Neural cell (in vitro differentiated cells): ENCODE data around the gene DHX58. TPM values are rescaled to one million over a fixed set of nuclear protein-coding genes. Genes with fewer than 3 reads are reported as not detected.

Source experiments
- H2AFZ ChIP-seq: fragments of 200-600, 300-800 bp; sonication (generic), shearing (Covaris generic); 2 replicates; pipeline ENCODE4 v1.6.0; 2014; ENCODE audit warnings: low read depth, mild to moderate bottlenecking, antibody characterized with exemption, low read length, moderate library complexity
- H3F3A ChIP-seq: fragments of 200-600 bp; shearing (Covaris generic); 2 replicates; pipeline ENCODE4 v1.6.1; 2016; ENCODE audit warnings: mild to moderate bottlenecking, moderate library complexity, mixed read lengths, antibody characterized with exemption, low read length; ENCODE audit not compliant: insufficient read depth, poor library complexity, severe bottlenecking
- H3K27ac ChIP-seq: fragments of 200-600, 300-800 bp; sonication (generic), shearing (Covaris generic); 2 replicates; pipeline ENCODE4 v1.5.1; 2014; ENCODE audit warnings: mild to moderate bottlenecking, low read length, moderate library complexity
- H3K27me3 ChIP-seq: fragments of 300-800, 200-600 bp; sonication (generic), shearing (Covaris generic); 2 replicates; pipeline ENCODE4 v1.6.0; 2014; ENCODE audit warnings: mild to moderate bottlenecking, low read depth, low read length, moderate library complexity; ENCODE audit not compliant: insufficient read depth
- H3K36me3 ChIP-seq: fragments of 300-800, 200-600 bp; sonication (generic), shearing (Covaris generic); 2 replicates; pipeline ENCODE4 v1.5.1; 2014; ENCODE audit warnings: mild to moderate bottlenecking, antibody characterized with exemption, low read length, moderate library complexity; ENCODE audit not compliant: insufficient read depth
- H3K4me2 ChIP-seq: fragments of 300-800, 200-600 bp; sonication (generic), shearing (Covaris generic); 2 replicates; pipeline ENCODE4 v1.6.0; 2014; ENCODE audit warnings: mild to moderate bottlenecking, low read length
- H3K4me3 ChIP-seq: fragments of 300-800, 200-600 bp; sonication (generic), shearing (Covaris generic); 2 replicates; pipeline ENCODE4 v1.5.1; 2014; ENCODE audit warnings: mild to moderate bottlenecking, low read length, moderate library complexity
- H3K79me2 ChIP-seq: fragments of 200-600 bp; shearing (Covaris generic); replicated peaks from 2 replicates; pipeline ENCODE4 v1.6.0; 2014; ENCODE audit warnings: mild to moderate bottlenecking, low read length, moderate library complexity; ENCODE audit not compliant: insufficient read depth
- H3K9ac ChIP-seq: fragments of 300-800, 200-600 bp; sonication (generic), shearing (Covaris generic); 2 replicates; pipeline ENCODE4 v1.6.1; 2016; ENCODE audit warnings: mild to moderate bottlenecking, low read length, mixed read lengths
- H3K9me2 ChIP-seq: fragments of 200-600 bp; shearing (Covaris generic); 2 replicates; pipeline ENCODE4 v1.6.1; 2016; ENCODE audit warnings: mild to moderate bottlenecking, low read length, mixed read lengths; ENCODE audit not compliant: insufficient read depth
- H3K9me3 ChIP-seq: fragments of 200-600, 300-800 bp; sonication (generic), shearing (Covaris generic); 2 replicates; pipeline ENCODE4 v1.6.1; 2016; ENCODE audit warnings: mild to moderate bottlenecking, mixed run types, low read length, moderate library complexity, mixed read lengths
- H4K20me1 ChIP-seq: fragments of 200-600 bp; shearing (Covaris generic); 2 replicates; pipeline ENCODE4 v1.6.1; 2016; ENCODE audit warnings: mild to moderate bottlenecking, mixed run types; ENCODE audit not compliant: insufficient read depth
- EP300 ChIP-seq: fragments of 450-650 bp; conservative IDR thresholded peaks from 2 replicates; pipeline ENCODE4 v1.6.1; 2014; ENCODE audit warnings: antibody characterized with exemption, mild to moderate bottlenecking, moderate library complexity; ENCODE audit not compliant: poor library complexity, severe bottlenecking
- EZH2 ChIP-seq: fragments of 200-600, 300-800 bp; shearing (Covaris generic), sonication (generic); IDR thresholded peaks from 2 replicates; pipeline ENCODE4 v1.6.1; 2014; ENCODE audit warnings: antibody characterized with exemption, low read length, borderline replicate concordance, mild to moderate bottlenecking; ENCODE audit not compliant: insufficient read depth, poor library complexity, severe bottlenecking
- MXI1 ChIP-seq: fragments of 450-650 bp; conservative IDR thresholded peaks from 2 replicates; pipeline ENCODE4 v1.6.1; 2014; ENCODE audit warnings: antibody characterized with exemption, mild to moderate bottlenecking; ENCODE audit not compliant: poor library complexity, severe bottlenecking
- POLR2AphosphoS5 ChIP-seq: IDR thresholded peaks from 2 replicates; pipeline ENCODE4 v1.6.1; 2012
- RAD21 ChIP-seq: fragments of 450-650 bp; conservative IDR thresholded peaks from 2 replicates; pipeline ENCODE4 v1.6.1; 2014; ENCODE audit warnings: antibody characterized with exemption, mild to moderate bottlenecking, moderate library complexity
- SMC3 ChIP-seq: fragments of 450-650 bp; conservative IDR thresholded peaks from 2 replicates; pipeline ENCODE4 v1.6.1; 2014; ENCODE audit warnings: antibody characterized with exemption, mild to moderate bottlenecking, moderate library complexity; ENCODE audit not compliant: poor library complexity
- TAF1 ChIP-seq: IDR thresholded peaks from 2 replicates; pipeline ENCODE4 v1.6.1; 2012; ENCODE audit warnings: low read depth
- polyA plus RNA-seq: library from polyadenylated mRNA; depleted of rRNA; stranded (reverse); fragments of >200 nt; gene quantifications from 2 replicates; pipeline ENCODE4 v1.2.3, GENCODE V29; 2014
- TF ChIP-seq, protein P1 (sequence below): fragments of 450-650 bp; IDR thresholded peaks from 2 replicates; pipeline ENCODE4 v1.5.1; 2014; ENCODE audit warnings: antibody characterized with exemption, mild to moderate bottlenecking, moderate library complexity; ENCODE audit not compliant: poor library complexity, severe bottlenecking
- TF ChIP-seq, protein P2 (sequence below): IDR thresholded peaks from 2 replicates; pipeline ENCODE4 v1.6.1; 2012; ENCODE audit warnings: borderline replicate concordance

DHX58 gene
- polyA plus RNA-seq, 1 donor from 2014 or later: 0.87 TPM

DNA sequence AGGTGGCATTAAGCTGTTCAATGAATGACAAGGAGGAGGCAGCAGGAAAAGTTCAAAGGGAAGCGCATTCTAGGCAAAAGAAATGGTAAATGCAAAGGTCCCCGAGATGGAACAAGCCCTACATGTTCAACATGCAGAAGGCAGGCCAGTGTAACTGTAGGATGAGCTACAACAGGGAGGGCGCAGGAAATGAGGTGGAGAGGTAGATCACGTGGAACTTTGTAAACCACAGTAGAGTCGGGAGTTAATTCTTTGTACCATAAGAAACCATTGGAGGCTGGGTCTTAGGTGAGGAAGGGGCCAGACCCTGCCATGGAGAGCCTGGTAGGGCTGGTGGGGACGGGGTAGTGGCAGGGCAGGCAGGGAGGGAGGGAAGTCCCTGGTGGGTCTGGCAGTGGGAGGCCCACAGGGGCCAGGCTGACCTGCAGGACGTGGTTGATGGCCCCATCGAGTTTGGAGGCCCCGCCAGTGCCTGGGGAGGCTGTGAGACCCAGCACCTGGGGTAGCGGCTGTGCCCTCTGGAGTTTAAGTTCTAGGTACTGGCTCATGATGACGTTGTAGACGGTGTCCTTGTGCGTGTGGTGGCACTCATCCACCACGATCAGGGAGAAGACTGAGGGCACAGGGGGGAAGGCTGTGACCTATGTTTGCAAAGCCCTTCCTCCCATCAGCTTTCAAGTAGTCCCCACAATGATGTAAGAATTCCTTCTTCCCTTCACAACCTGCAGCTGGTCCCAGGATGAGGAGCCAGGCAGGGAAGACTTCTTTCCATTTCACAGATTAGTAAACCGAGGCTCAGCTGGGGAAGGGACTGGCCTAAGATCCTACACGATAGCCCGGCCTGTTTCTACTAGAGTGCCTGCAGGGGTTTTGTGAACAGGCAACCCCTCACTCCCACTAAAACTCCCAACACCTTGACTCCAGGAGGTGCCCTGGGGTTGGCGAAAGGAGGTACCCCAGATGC lies 1.9 kb downstream of the DHX58 start:
- Histone ChIP-seq H3K27ac (no peak overlapping the region), H3F3A (no peaks in the 10 kb centered on the region), H3K36me3 (no peaks in the 10 kb centered on the region), H3K9ac (no peak overlapping the region), H3K79me2 (no peaks in the 10 kb centered on the region), H4K20me1 (no peaks in the 10 kb centered on the region), H3K9me2 (no peaks in the 10 kb centered on the region), H3K27me3 (no peaks in the 10 kb centered on the region), H3K9me3 (no peaks in the 10 kb centered on the region), H3K4me3 (no peak overlapping the region), H2AFZ (no peak overlapping the region), H3K4me2 (no peak overlapping the region)
- no peak for TF ChIP-seq TAF1
- no peak for TF ChIP-seq POLR2AphosphoS5
- TF ChIP-seq EZH2: no peak
- TF ChIP-seq, protein P1, sequence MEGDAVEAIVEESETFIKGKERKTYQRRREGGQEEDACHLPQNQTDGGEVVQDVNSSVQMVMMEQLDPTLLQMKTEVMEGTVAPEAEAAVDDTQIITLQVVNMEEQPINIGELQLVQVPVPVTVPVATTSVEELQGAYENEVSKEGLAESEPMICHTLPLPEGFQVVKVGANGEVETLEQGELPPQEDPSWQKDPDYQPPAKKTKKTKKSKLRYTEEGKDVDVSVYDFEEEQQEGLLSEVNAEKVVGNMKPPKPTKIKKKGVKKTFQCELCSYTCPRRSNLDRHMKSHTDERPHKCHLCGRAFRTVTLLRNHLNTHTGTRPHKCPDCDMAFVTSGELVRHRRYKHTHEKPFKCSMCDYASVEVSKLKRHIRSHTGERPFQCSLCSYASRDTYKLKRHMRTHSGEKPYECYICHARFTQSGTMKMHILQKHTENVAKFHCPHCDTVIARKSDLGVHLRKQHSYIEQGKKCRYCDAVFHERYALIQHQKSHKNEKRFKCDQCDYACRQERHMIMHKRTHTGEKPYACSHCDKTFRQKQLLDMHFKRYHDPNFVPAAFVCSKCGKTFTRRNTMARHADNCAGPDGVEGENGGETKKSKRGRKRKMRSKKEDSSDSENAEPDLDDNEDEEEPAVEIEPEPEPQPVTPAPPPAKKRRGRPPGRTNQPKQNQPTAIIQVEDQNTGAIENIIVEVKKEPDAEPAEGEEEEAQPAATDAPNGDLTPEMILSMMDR: no peak
- no peak for TF ChIP-seq MXI1
- TF ChIP-seq, protein P2, sequence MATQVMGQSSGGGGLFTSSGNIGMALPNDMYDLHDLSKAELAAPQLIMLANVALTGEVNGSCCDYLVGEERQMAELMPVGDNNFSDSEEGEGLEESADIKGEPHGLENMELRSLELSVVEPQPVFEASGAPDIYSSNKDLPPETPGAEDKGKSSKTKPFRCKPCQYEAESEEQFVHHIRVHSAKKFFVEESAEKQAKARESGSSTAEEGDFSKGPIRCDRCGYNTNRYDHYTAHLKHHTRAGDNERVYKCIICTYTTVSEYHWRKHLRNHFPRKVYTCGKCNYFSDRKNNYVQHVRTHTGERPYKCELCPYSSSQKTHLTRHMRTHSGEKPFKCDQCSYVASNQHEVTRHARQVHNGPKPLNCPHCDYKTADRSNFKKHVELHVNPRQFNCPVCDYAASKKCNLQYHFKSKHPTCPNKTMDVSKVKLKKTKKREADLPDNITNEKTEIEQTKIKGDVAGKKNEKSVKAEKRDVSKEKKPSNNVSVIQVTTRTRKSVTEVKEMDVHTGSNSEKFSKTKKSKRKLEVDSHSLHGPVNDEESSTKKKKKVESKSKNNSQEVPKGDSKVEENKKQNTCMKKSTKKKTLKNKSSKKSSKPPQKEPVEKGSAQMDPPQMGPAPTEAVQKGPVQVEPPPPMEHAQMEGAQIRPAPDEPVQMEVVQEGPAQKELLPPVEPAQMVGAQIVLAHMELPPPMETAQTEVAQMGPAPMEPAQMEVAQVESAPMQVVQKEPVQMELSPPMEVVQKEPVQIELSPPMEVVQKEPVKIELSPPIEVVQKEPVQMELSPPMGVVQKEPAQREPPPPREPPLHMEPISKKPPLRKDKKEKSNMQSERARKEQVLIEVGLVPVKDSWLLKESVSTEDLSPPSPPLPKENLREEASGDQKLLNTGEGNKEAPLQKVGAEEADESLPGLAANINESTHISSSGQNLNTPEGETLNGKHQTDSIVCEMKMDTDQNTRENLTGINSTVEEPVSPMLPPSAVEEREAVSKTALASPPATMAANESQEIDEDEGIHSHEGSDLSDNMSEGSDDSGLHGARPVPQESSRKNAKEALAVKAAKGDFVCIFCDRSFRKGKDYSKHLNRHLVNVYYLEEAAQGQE: no peak
- TF ChIP-seq SMC3: no peak
- no peak for TF ChIP-seq EP300
- TF ChIP-seq RAD21: no peak

DNA sequence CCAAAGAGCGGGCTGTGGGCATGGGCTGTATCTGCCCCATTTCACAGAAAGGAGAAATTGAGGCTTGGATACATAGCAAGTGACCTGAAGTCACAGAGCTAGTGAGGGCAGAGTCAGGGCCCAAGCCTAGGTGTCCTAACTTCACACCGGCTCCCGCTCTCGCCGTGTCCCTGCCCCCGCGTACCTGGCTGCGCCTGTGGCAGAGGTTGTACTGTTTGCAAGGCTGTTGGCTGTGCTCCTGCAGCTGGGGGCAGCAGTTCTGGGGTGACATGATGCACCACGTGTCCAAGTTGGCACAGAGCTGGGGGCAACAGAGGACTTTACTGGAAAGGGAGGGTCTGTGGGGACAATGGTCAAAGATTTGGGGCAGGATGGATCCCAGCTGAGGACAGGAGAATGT lies 3.4 kb downstream of the DHX58 start:
- Histone ChIP-seq H3K36me3 (no peaks in the 10 kb centered on the region), H3K4me2 (no peak overlapping the region), H4K20me1 (no peaks in the 10 kb centered on the region), H3K9me2 (no peaks in the 10 kb centered on the region), H3K9ac (no peak overlapping the region), H3K9me3 (no peaks in the 10 kb centered on the region), H3K79me2 (no peaks in the 10 kb centered on the region), H3F3A (no peaks in the 10 kb centered on the region), H3K27me3 (no peaks in the 10 kb centered on the region), H3K27ac (no peak overlapping the region), H3K4me3 (no peak overlapping the region), H2AFZ (no peak overlapping the region)
- TF ChIP-seq POLR2AphosphoS5 (no peak), SMC3 (no peak), TAF1 (no peak), EP300 (no peak), MXI1 (no peak), RAD21 (no peak), EZH2 (no peak)
- TF ChIP-seq, protein P1: no peak
- TF ChIP-seq, protein P2: no peak
